A549 (cell line): ENCODE results near the gene POLR3E.
"Not testable (repeated sequence)": the region's sequence is repeated elsewhere in the genome, so short reads cannot be mapped to it uniquely, and the experiment has no call there.

Source experiments
- BHLHE40 ChIP-seq: IDR thresholded peaks from 2 replicates; pipeline ENCODE4 v1.6.1; 2012; ENCODE audit warnings: low read depth, low read length, inconsistent platforms
- CTCF ChIP-seq: fragments of >200 bp; sonication (Bioruptor Twin); formaldehyde crosslinking; IDR thresholded peaks from 3 replicates; pipeline ENCODE4 v1.5.1; 2016
- EP300 ChIP-seq, 2 experiments: fragments of >200 bp; sonication (Bioruptor Twin); formaldehyde crosslinking; IDR thresholded peaks; 2 replicates in 1 of 2; 3 replicates in 1 of 2; pipeline ENCODE4 v1.6.1; 2016 to 2017
- ESRRA ChIP-seq: fragments of 150-350 bp; IDR thresholded peaks from 2 replicates; pipeline ENCODE4 v1.6.1; 2014; ENCODE audit warnings: mild to moderate bottlenecking, low read length, borderline replicate concordance
- HDAC2 ChIP-seq: fragments of 200-600 bp; sonication (generic); IDR thresholded peaks from 2 replicates; pipeline ENCODE4 v1.6.1; 2016
- MAX ChIP-seq: IDR thresholded peaks from 2 replicates; pipeline ENCODE4 v1.6.1; 2012
- MYC ChIP-seq: IDR thresholded peaks from 2 replicates; pipeline ENCODE4 v1.6.1; 2012; ENCODE audit warnings: mild to moderate bottlenecking, inconsistent platforms, low read length, improper control_type of control experiment, borderline replicate concordance
- POLR2A ChIP-seq: IDR thresholded peaks from 2 replicates; pipeline ENCODE4 v1.6.1; 2012; ENCODE audit warnings: mild to moderate bottlenecking, low read length
- REST ChIP-seq: fragments of 200-600 bp; sonication (generic); IDR thresholded peaks from 2 replicates; pipeline ENCODE4 v1.6.1; 2016; ENCODE audit warnings: antibody characterized with exemption, mild to moderate bottlenecking, moderate library complexity
- SMC3 ChIP-seq: fragments of >200 bp; sonication (Bioruptor Twin); formaldehyde crosslinking; IDR thresholded peaks from 3 replicates; pipeline ENCODE4 v1.6.1; 2018; ENCODE audit warnings: inconsistent platforms

GRCh38 chr16:22301423-22301822 lies 4.2 kb downstream of the POLR3E start:
- TF ChIP-seq CTCF; EP300 (IDR thresholded peaks at IDR 0.05); MYC; SMC3; ESRRA; MAX; HDAC2; BHLHE40; POLR2A; REST: not testable (repeated sequence)
